Spleen (tissue), 11 donors: ENCODE measurements around the gene CYP4A11. TPM values are rescaled to one million over a fixed set of nuclear protein-coding genes. Genes with fewer than 3 reads are reported as not detected.
"Not testable (repeated sequence)": the region's sequence is repeated elsewhere in the genome, so short reads cannot be mapped to it uniquely, and the experiment has no call there.

Experiments used
- DNase-seq: peaks from one replicate; pipeline ENCODE4 v3.0.0-alpha.2; 2020
- H3K27ac ChIP-seq, 8 donors: fragments of 200-600 bp; sonication (generic) in 7 of 8; 1 replicate in 4 of 8; 2 replicates in 4 of 8; pipeline versions ENCODE4 v1.5.0 to v1.8.0; 2016 to 2021; ENCODE audit warnings: inconsistent platforms in 4 of 8, mild to moderate bottlenecking in 4 of 8, moderate library complexity in 1 of 8
- H3K27me3 ChIP-seq, 7 donors: fragments of 200-600 bp; sonication (generic) in 6 of 7; replicated peaks in 1 of 7; 1 replicate in 4 of 7; 2 replicates in 3 of 7; pipeline versions ENCODE4 v1.5.0 to v1.8.0; 2016 to 2021; ENCODE audit warnings: inconsistent platforms in 3 of 7, mild to moderate bottlenecking in 1 of 7
- H3K36me3 ChIP-seq, 6 donors: fragments of 200-600 bp; sonication (generic) in 5 of 6; 1 replicate in 4 of 6; 2 replicates in 2 of 6; pipeline versions ENCODE4 v1.5.0 to v1.8.0; 2016 to 2021; ENCODE audit warnings: inconsistent platforms in 2 of 6
- H3K4me1 ChIP-seq, 6 donors: fragments of 200-600 bp; sonication (generic) in 5 of 6; 1 replicate in 3 of 6; 2 replicates in 3 of 6; pipeline versions ENCODE4 v1.5.0 to v1.8.0; 2016 to 2021; ENCODE audit warnings: inconsistent platforms in 3 of 6
- H3K4me3 ChIP-seq, 8 donors: fragments of 200-600 bp; sonication (generic) in 7 of 8; 1 replicate in 4 of 8; 2 replicates in 4 of 8; pipeline versions ENCODE4 v1.5.0 to v1.8.0; 2016 to 2021; ENCODE audit warnings: inconsistent platforms in 4 of 8, mild to moderate bottlenecking in 4 of 8, moderate library complexity in 2 of 8
- H3K9me3 ChIP-seq, 8 donors: fragments of 200-600 bp; sonication (generic) in 7 of 8; 1 replicate in 4 of 8; 2 replicates in 4 of 8; pipeline versions ENCODE4 v1.5.0 to v1.8.0; 2016 to 2021; ENCODE audit warnings: inconsistent platforms in 4 of 8
- CTCF ChIP-seq, 11 experiments: fragments of 200-600 bp in 7 of 11; fragments of 450-650 bp in 4 of 11; sonication (generic) in 4 of 11; IDR thresholded peaks in 8 of 11; conservative IDR thresholded peaks in 3 of 11; 1 replicate in 7 of 11; 2 replicates in 4 of 11; pipeline versions ENCODE4 v1.4.0 to v1.8.0; 2016 to 2021; ENCODE audit warnings: antibody characterized with exemption in 11 of 11, inconsistent platforms in 4 of 11, mild to moderate bottlenecking in 1 of 11
- POLR2A ChIP-seq, 3 donors: fragments of 450-650 bp; IDR thresholded peaks; one replicate each; pipeline ENCODE4 v1.5.1; 2017; ENCODE audit warnings: antibody characterized with exemption in 3 of 3, mild to moderate bottlenecking in 1 of 3
- POLR2AphosphoS5 ChIP-seq, 3 donors: sonication (generic); formaldehyde crosslinking; IDR thresholded peaks; one replicate each; pipeline ENCODE4 v1.5.1; 2017; ENCODE audit warnings: antibody characterized with exemption in 3 of 3
- WGBS, 5 donors: extraction: QIAGEN DNeasy Blood & Tissue Kit in 3 of 5; methylation state at CpG; one replicate each; pipeline versions ENCODE4 v1.1.5 to v1.1.7; 2013 to 2018; 5-methylcytosine and 5-hydroxymethylcytosine counted together
- intact Hi-C: fragments of 100-400 bp; cut with DNase I; formaldehyde crosslinking; loops from one replicate; pipeline ENCODE4 v1.15.0; 2023; ENCODE audit warnings: low total_unique reads
- polyA plus RNA-seq, 3 donors: library from polyadenylated mRNA; stranded (reverse); fragments of 200-250 nt; gene quantifications; one replicate each; pipeline ENCODE4 v1.2.1, GENCODE V29; 2013
- total RNA-seq, 7 donors: library from RNA; depleted of rRNA in 3 of 7; stranded (reverse); fragments of >200 nt in 3 of 7; fragmentation: NEBNext Ultra II Directional in 4 of 7; extraction: Animal tissue kit (Norgen Biotek cat#: 25700) in 4 of 7; gene quantifications; one replicate each; pipeline versions ENCODE4 v1.1.0 to v1.2.1, GENCODE V29; 2016 to 2021
- donor health status: healthy with polysubstance abuse.
- donor health status: DM: no; HTN: no; CAD: no; lungs with moderate emphysema.
- donor health status: DM: no; HTN: no; CAD: no.
- donor health status: Bipolar disorder and iron deficiency.
- donor health status: healthy.
- donor health status: DM: no; HTN: no; CAD: no.
- donor health status: DM: yes; HTN: yes; CAD: no.

Gene CYP4A11
- total and polyA plus RNA-seq, 10 donors = not detected

DNA sequence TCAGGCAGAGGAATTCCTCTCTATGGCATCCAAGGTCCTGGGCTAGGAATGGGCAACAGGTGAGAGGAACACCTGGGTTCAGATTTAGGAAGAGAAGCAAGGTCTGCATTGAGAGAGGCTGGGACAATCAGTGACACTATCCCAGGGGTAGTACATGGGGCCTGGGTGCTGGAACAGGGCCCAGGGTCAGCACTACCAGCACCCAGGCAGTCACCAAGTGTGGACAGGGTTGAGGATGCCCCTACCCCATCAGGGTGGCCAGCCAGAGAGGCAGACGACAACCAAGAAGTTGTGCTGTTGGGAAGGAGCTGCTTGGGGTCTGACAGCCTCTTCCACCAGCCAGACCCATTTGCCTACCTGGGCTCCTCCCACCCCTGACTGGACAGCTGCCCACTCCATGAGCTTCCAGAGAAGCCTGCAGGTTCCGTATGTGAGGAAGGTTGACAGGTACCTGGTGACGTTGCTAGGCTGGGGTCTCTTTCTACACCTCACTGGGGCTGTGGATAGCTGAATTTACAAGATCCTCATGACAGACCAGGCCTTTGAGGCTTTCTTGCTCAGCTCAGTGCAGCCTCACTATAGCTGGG is 13.9 kb downstream of the CYP4A11 start:
- Histone ChIP-seq H3K27ac (no peak overlapping the region), H3K27me3 (peaks cover 0 to 19% (median 0%) of the 10 kb centered on the region in 7 donors), H3K4me3 (no peak overlapping the region), H3K9me3 (peaks cover 0 to 18% (median 6%) of the 10 kb centered on the region in 8 donors), H3K36me3 (no peaks in the 10 kb centered on the region), H3K4me1 (no peaks in the 10 kb centered on the region)
- 81 to 86% (median 82%) methylated on average over 2 to 3 of the region's 3 CpGs for WGBS, 5 donors
- no peak for TF ChIP-seq CTCF (IDR thresholded peaks at IDR 0.05 in 8 of 11, conservative IDR thresholded peaks at IDR 0.05 in 3 of 11)
- TF ChIP-seq POLR2A (IDR thresholded peaks at IDR 0.05) = no peak
- no peak for TF ChIP-seq POLR2AphosphoS5 (IDR thresholded peaks at IDR 0.05)
- intact Hi-C loops = no loop called here
- DNase-seq = no peak

- no peak overlapping the region for H3K4me3 ChIP-seq
- intact Hi-C loops = no loop called here
- no peak overlapping the region for H3K27ac ChIP-seq
- TF ChIP-seq CTCF (IDR thresholded peaks at IDR 0.05 in 8 of 11, conservative IDR thresholded peaks at IDR 0.05 in 3 of 11) (no peak), POLR2A (IDR thresholded peaks at IDR 0.05) (no peak), POLR2AphosphoS5 (IDR thresholded peaks at IDR 0.05) (no peak)
- no peaks in the 10 kb centered on the region for H3K27me3 ChIP-seq
- 71 to 78% (median 77%) methylated on average over 2 of the region's 2 CpGs for WGBS, 5 donors
- H3K4me1 ChIP-seq = no peaks in the 10 kb centered on the region
- H3K9me3 ChIP-seq = peaks cover 0 to 35% (median 16%) of the 10 kb centered on the region in 8 donors
- no peak for DNase-seq
- H3K36me3 ChIP-seq = no peaks in the 10 kb centered on the region
These were observed 30.5 kb downstream of the CYP4A11 start for GRCh38 chr1:46910790-46911189.

- Histone ChIP-seq H3K27me3 (no peaks in the 10 kb centered on the region), H3K4me3 (no peak overlapping the region), H3K36me3 (no peaks in the 10 kb centered on the region), H3K9me3 (peaks cover 0 to 33% (median 21%) of the 10 kb centered on the region in 8 donors), H3K4me1 (no peaks in the 10 kb centered on the region), H3K27ac (no peak overlapping the region)
- intact Hi-C loops = no loop called here
- TF ChIP-seq POLR2AphosphoS5 (IDR thresholded peaks at IDR 0.05) (no peak), CTCF (IDR thresholded peaks at IDR 0.05 in 8 of 11, conservative IDR thresholded peaks at IDR 0.05 in 3 of 11) (no peak), POLR2A (IDR thresholded peaks at IDR 0.05) (no peak)
- DNase-seq = no peak
- 74 to 78% (median 76%) methylated on average over 4 of the region's 4 CpGs for WGBS, 5 donors
These were observed 37.8 kb downstream of the CYP4A11 start for GRCh38 chr1:46903481-46903880.

DNA sequence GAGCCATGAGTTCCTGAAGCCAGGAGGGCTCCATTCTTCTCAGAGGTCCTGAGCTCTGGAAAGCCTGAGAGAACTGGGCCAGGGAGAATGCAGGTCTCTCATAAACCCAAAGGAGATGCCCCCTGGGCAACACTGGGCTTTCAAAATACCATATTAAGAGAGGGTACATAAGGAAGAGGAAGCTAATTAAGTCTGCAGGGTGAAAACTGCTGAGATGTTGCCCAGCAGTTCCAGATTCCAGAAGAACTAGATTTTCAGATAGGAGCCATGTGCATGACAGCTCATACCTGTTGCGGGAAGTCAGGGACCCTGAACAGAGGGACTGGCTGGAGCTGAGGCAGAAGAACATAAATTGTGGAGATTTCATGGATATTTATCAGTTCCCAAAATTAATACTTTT is 40.9 kb downstream of the CYP4A11 start:
- Histone ChIP-seq H3K27ac (no peak overlapping the region), H3K9me3 (peaks cover 0 to 16% (median 7%) of the 10 kb centered on the region in 8 donors), H3K4me1 (no peaks in the 10 kb centered on the region), H3K36me3 (no peaks in the 10 kb centered on the region), H3K27me3 (no peaks in the 10 kb centered on the region), H3K4me3 (no peak overlapping the region)
- DNase-seq = no peak
- intact Hi-C loops = no loop called here
- WGBS, 5 donors = 94 to 100% (median 97%) methylated on average over 1 of the region's 1 CpG
- no peak for TF ChIP-seq POLR2A (IDR thresholded peaks at IDR 0.05)
- no peak for TF ChIP-seq POLR2AphosphoS5 (IDR thresholded peaks at IDR 0.05)
- TF ChIP-seq CTCF (IDR thresholded peaks at IDR 0.05 in 8 of 11, conservative IDR thresholded peaks at IDR 0.05 in 3 of 11) = no peak

GRCh38 chr1:46881656-46882055 is 59.6 kb downstream of the CYP4A11 start:
- H3K4me1 ChIP-seq, H3K4me3 ChIP-seq, intact Hi-C loops, H3K9me3 ChIP-seq, H3K27me3 ChIP-seq, H3K27ac ChIP-seq, H3K36me3 ChIP-seq, DNase-seq: not testable (repeated sequence)
- WGBS, 5 donors = 80 to 95% (median 91%) methylated on average over 3 of the region's 3 CpGs
